HG03103 (cell line): ENCODE data around the gene CHST15.
"Not testable (repeated sequence)": the region's sequence is repeated elsewhere in the genome, so short reads cannot be mapped to it uniquely, and the experiment has no call there.

Source experiments
- ATAC-seq: cut with Tn5 transposase; IDR thresholded peaks from one replicate; pipeline ENCODE4 v1.9.1; 2021; ENCODE audit warnings: low read depth; ENCODE audit not compliant: unreplicated experiment

CHST15 gene

GRCh38 chr10:124101351-124101750 is 8.0 kb upstream of the CHST15 start:
- ATAC-seq, result no peak

GRCh38 chr10:124100651-124101050 is 7.3 kb upstream of the CHST15 start:
- ATAC-seq, result not testable (repeated sequence)

GRCh38 chr10:124100124-124100523 is 6.7 kb upstream of the CHST15 start:
- ATAC-seq, result no peak

- ATAC-seq, result no peak
These were observed 6.2 kb upstream of the CHST15 start for GRCh38 chr10:124099604-124100003.

GRCh38 chr10:124098575-124098974 is 5.2 kb upstream of the CHST15 start:
- no peak for ATAC-seq

- no peak for ATAC-seq
These were observed 4.5 kb upstream of the CHST15 start for GRCh38 chr10:124097883-124098282.

- ATAC-seq, result no peak
These were observed 3.1 kb upstream of the CHST15 start for GRCh38 chr10:124096494-124096893.

GRCh38 chr10:124095801-124096200 is 2.4 kb upstream of the CHST15 start:
- ATAC-seq, result not testable (repeated sequence)

GRCh38 chr10:124095096-124095495 is 1.7 kb upstream of the CHST15 start:
- no peak for ATAC-seq

GRCh38 chr10:124094419-124094785 is 1.0 kb upstream of the CHST15 start:
- ATAC-seq, result no peak

- ATAC-seq, result not testable (repeated sequence)
These were observed 498 bp upstream of the CHST15 start for GRCh38 chr10:124093774-124094418.

- no peak for ATAC-seq
These were observed 1.0 kb downstream of the CHST15 start for GRCh38 chr10:124092250-124092859.

GRCh38 chr10:124091646-124092249 is 1.6 kb downstream of the CHST15 start:
- ATAC-seq, result no peak

GRCh38 chr10:124090601-124091209 is 2.7 kb downstream of the CHST15 start:
- ATAC-seq, result no peak

GRCh38 chr10:124089859-124090258 is 3.5 kb downstream of the CHST15 start:
- ATAC-seq, result no peak

- ATAC-seq, result no peak
These were observed 4.5 kb downstream of the CHST15 start for GRCh38 chr10:124088915-124089314.

GRCh38 chr10:124087672-124088634 is 5.4 kb downstream of the CHST15 start:
- ATAC-seq, result no peak

- no peak for ATAC-seq
These were observed 6.4 kb downstream of the CHST15 start for GRCh38 chr10:124086787-124087671.

- no peak for ATAC-seq
These were observed 7.2 kb downstream of the CHST15 start for GRCh38 chr10:124086097-124086710.
